ENCODE results near the gene MAGOHB.
A peak's percentile ranks its signal among the peaks of the same experiment; 100 is the strongest.
"Not testable (repeated sequence)": the region's sequence is repeated elsewhere in the genome, so short reads cannot be mapped to it uniquely, and the experiment has no call there.

MAGOHB gene

GRCh38 chr12:10611258-10611657, 2.2 kb downstream of the MAGOHB start:
- not testable (repeated sequence) for DNase-seq

GRCh38 chr12:10610188-10610587, 3.2 kb downstream of the MAGOHB start:
- no peak for DNase-seq

- no peak for DNase-seq
Observed at GRCh38 chr12:10607885-10608458, 5.4 kb downstream of the MAGOHB start.

- DNase-seq, result no peak
Observed at GRCh38 chr12:10601860-10602259, 11.5 kb downstream of the MAGOHB start.

GRCh38 chr12:10600988-10601387, 12.4 kb downstream of the MAGOHB start:
- DNase-seq, result no peak

- DNase-seq, result no peak
Observed at GRCh38 chr12:10595881-10596280, 17.5 kb downstream of the MAGOHB start.

GRCh38 chr12:10590966-10591365, 22.4 kb downstream of the MAGOHB start:
- DNase-seq, result no peak

DNA sequence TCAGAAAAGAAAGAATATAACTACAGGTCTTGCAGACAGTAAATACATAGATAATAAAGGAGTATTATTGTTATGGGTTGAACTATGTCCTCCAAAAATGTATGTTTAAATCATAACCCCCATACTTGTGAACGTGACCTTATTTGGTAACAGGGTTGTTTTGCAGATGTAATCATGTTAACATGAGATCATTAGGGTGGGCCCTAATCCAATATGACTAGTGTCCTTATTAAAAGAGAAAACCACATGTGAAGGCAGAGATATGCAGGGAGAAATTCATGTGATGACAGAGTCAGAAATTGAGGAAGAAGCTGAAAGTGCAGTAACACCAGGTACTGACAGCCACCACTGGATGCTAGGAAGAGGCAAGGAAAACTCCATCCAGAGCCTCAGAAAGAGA, 29.0 kb downstream of the MAGOHB start:
- no peak for DNase-seq

GRCh38 chr12:10582704-10583103, 30.7 kb downstream of the MAGOHB start:
- no peak for DNase-seq

- DNase-seq, result not testable (repeated sequence)
Observed at GRCh38 chr12:10582133-10582532, 31.3 kb downstream of the MAGOHB start.

DNA sequence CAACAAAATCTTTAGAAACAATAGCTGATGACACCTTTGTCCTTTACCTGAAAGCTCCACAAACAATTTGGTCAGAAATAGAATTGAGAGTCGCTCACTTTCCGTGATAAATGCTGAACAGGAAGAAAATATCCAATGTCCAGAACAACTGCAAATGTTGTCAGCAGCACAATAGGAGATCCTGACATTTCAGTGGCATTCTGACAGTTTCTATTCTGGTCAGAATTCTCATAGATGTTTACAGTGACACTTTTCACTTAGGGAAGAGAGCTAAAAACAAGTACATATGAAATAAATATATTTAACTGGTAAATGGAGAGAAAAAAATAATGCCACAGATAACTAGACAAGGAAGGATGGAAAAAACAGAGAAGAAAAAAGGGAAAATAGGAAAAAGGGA, 39.1 kb downstream of the MAGOHB start:
- no peak for DNase-seq

GRCh38 chr12:10572021-10572490, 41.4 kb downstream of the MAGOHB start:
- DNase-seq, result not testable (repeated sequence)

GRCh38 chr12:10571141-10571540, 42.3 kb downstream of the MAGOHB start:
- no peak for DNase-seq

GRCh38 chr12:10567813-10568212, 45.6 kb downstream of the MAGOHB start:
- no peak for DNase-seq

DNA sequence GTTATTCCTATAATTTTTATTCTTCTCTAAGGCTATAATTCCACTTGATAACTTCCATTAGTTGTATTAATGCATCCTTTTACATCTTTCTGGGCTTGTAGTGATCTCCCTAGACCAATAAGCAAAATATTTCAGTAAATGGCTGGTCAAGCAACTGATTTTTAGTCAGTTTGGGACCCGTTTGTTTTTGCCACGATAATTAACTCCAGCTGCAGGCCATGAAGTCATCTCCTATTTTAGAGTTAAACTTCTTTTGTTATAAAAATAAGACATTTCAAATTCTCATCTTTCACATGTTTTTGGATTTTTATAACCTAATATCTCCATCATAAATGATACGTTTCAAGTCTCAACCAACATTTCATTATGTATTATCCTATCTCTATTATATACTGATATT, 49.4 kb downstream of the MAGOHB start:
- no peak for DNase-seq

- no peak for DNase-seq
Observed at GRCh38 chr12:10563002-10563401, 50.4 kb downstream of the MAGOHB start.

DNA sequence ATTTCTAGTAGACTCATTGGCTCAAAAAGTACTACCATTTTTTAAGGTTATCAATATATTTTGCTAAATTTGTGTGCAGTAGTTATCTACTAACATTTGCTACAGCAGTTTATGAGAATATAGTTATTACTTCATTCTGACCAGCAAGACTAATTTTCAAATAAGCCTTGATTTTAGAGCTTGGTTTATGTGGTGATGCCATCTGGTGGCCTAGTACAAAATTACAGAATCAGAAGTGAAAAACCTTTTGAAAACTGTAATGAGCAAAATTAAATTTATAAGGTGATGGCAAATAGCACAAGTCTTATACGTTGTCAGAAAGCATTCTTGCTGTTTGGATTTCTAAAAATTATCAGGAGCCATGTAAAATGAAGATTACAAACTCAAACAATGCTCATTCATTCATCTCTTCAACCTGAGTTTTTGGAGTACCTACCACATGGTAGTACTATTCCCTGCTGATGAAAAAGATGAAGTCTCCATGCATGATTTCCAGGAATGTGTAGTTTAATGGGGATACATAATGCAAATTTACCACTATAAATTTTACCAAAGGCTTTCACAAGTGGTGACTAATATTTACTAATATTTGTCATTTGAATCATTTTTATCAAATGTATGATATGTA, 51.0 kb downstream of the MAGOHB start:
- DNase-seq, result peak; percentile 3

- no peak for DNase-seq
Observed at GRCh38 chr12:10559244-10559643, 54.2 kb downstream of the MAGOHB start.

GRCh38 chr12:10558789-10559188, 54.6 kb downstream of the MAGOHB start:
- no peak for DNase-seq

- no peak for DNase-seq
Observed at GRCh38 chr12:10558301-10558700, 55.1 kb downstream of the MAGOHB start.

- no peak for DNase-seq
Observed at GRCh38 chr12:10557766-10558165, 55.6 kb downstream of the MAGOHB start.

DNA sequence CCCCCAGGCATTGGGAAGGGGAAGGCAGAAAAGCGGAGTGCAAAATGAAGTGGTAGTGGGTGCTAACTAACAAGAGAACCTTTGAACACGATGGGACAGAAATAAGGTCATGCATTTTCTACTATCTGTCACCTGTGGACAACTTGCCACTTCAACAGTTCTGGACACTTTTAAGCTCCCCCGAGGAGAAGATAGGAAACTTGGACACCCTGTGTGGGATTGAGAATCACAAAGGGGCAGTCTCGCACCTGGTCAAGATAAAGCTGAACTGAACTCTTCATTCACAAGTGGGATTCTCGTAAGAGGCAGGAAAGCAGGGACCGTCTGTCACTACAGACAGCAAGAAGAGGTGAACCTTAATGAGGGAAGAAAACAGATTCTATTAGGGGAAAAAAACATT, 56.1 kb downstream of the MAGOHB start:
- no peak for DNase-seq

DNA sequence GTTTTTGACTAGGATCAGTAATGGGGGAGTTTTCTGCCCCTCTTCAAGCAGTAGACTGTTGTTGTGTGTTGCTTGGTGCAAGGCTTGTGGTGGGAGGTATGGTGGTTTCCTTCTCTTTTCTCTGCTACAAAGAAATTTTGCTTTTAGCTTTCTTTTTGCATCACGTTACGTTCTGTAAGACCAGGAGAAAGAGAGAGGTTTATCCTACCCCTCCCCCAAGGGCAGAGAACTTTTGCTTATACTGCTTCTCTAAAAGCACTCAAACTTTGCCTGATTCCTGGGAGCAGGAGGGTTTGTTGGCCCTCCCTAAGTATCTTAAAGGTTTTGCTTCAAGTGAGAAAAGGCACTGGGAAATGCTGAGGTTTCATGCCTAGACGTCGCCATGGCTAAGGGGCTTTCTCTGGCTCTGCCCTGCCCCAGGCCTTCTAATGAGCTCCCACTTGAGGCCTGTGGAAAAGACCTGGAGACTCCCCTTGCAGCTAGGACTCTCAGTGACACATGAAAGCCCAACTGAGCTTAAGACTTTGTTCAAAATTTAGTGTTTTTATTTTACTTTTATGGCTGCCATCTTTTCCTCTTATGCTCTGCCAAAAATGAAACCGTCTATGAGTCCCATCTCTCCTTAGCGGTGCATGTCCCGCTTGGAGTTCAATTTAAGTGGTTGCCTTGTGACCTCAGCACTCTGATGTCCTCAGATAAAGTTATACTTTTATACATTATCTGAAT, 58.5 kb downstream of the MAGOHB start:
- DNase-seq, result no peak

- no peak for DNase-seq
Observed at GRCh38 chr12:10554228-10554755, 59.1 kb downstream of the MAGOHB start.

Measured in NCI-H2171 treated with DMSO at 0.1 percent for 48 hours (cell line).